Measurements from ENCODE around the gene SHISA4. TPM values are rescaled to one million over a fixed set of nuclear protein-coding genes. Genes with fewer than 3 reads are reported as not detected.
A peak's percentile ranks its signal among the peaks of the same experiment; 100 is the strongest.

The SHISA4 gene
- total and polyA plus RNA-seq, 2 donors from 2014 or later = 10.4 to 37.6 TPM

GRCh38 chr1:201887116-201887866 lies 1.4 kb upstream of the SHISA4 start:
- no peak for TF ChIP-seq CTCF (IDR thresholded peaks at IDR 0.05; ENCODE audit: borderline replicate concordance, extremely low read depth, insufficient read depth)
- no peaks in the 10 kb centered on the region for H3K27me3 ChIP-seq (ENCODE audit: control insufficient read depth, insufficient read depth, low read length)
- intact Hi-C loops (cut with DNase I) = no loop called here
- H3K4me1 ChIP-seq (ENCODE audit: control insufficient read depth in 2 of 3, insufficient read depth in 2 of 3, low read depth in 1 of 3, low read length in 3 of 3) = peaks cover 0 to 13% (median 0%) of the 10 kb centered on the region in 3 donors
- H3K4me3 ChIP-seq (ENCODE audit: low read length in 3 of 3) = no peak overlapping the region
- DNase-seq (peak in 1 of 5 donors; percentile 33), FAIRE-seq (no peak)
- no peak overlapping the region for H3K27ac ChIP-seq (ENCODE audit: low read depth in 2 of 2, low read length in 2 of 2)
- no peaks in the 10 kb centered on the region for H3K36me3 ChIP-seq (ENCODE audit: control insufficient read depth in 2 of 3, insufficient read depth in 3 of 3, low read length in 3 of 3)
- no peaks in the 10 kb centered on the region for H3K9me3 ChIP-seq (ENCODE audit: control insufficient read depth in 2 of 3, insufficient read depth in 1 of 3, low read length in 3 of 3)
- no peak overlapping the region for H3K9ac ChIP-seq (ENCODE audit: low read length in 3 of 3)

GRCh38 chr1:201889090-201889968 lies 631 bp downstream of the SHISA4 start:
- Histone ChIP-seq H3K27me3 (ENCODE audit: control insufficient read depth, insufficient read depth, low read length) (no peaks in the 10 kb centered on the region), H3K9me3 (ENCODE audit: control insufficient read depth in 2 of 3, insufficient read depth in 1 of 3, low read length in 3 of 3) (no peaks in the 10 kb centered on the region), H3K27ac (ENCODE audit: low read depth in 2 of 2, low read length in 2 of 2) (no peak overlapping the region), H3K36me3 (ENCODE audit: control insufficient read depth in 2 of 3, insufficient read depth in 3 of 3, low read length in 3 of 3) (no peaks in the 10 kb centered on the region), H3K4me3 (ENCODE audit: low read length in 3 of 3) (peak overlapping the region; percentile 3 to 71 (median 48)), H3K4me1 (ENCODE audit: control insufficient read depth in 2 of 3, insufficient read depth in 2 of 3, low read depth in 1 of 3, low read length in 3 of 3) (peaks cover 0 to 13% (median 0%) of the 10 kb centered on the region in 3 donors), H3K9ac (ENCODE audit: low read length in 3 of 3) (peak overlapping the region in 2 of 3 donors; percentile 45 to 68)
- no peak for TF ChIP-seq CTCF (IDR thresholded peaks at IDR 0.05; ENCODE audit: borderline replicate concordance, extremely low read depth, insufficient read depth)
- no peak for FAIRE-seq
- intact Hi-C loops (cut with DNase I) = no loop called here
- peak in 2 of 5 donors; percentile 74 to 78 for DNase-seq

- no peak for TF ChIP-seq CTCF (IDR thresholded peaks at IDR 0.05; ENCODE audit: borderline replicate concordance, extremely low read depth, insufficient read depth)
- intact Hi-C loops (cut with DNase I) = loop anchor here (5.0 kb wide), 1 partner anchor 77 kb away; no protein-coding TSS in a partner anchor
- H3K27ac ChIP-seq (ENCODE audit: low read depth in 2 of 2, low read length in 2 of 2) = no peak overlapping the region
- no peak overlapping the region for H3K9ac ChIP-seq (ENCODE audit: low read length in 3 of 3)
- H3K4me3 ChIP-seq (ENCODE audit: low read length in 3 of 3) = no peak overlapping the region
- no peak for DNase-seq
- H3K27me3 ChIP-seq (ENCODE audit: control insufficient read depth, insufficient read depth, low read length) = no peaks in the 10 kb centered on the region
- H3K36me3 ChIP-seq (ENCODE audit: control insufficient read depth in 2 of 3, insufficient read depth in 3 of 3, low read length in 3 of 3) = no peaks in the 10 kb centered on the region
- H3K4me1 ChIP-seq (ENCODE audit: control insufficient read depth in 2 of 3, insufficient read depth in 2 of 3, low read depth in 1 of 3, low read length in 3 of 3) = peaks cover 0 to 14% (median 0%) of the 10 kb centered on the region in 3 donors
- no peaks in the 10 kb centered on the region for H3K9me3 ChIP-seq (ENCODE audit: control insufficient read depth in 2 of 3, insufficient read depth in 1 of 3, low read length in 3 of 3)
- no peak for FAIRE-seq
Measured at GRCh38 chr1:201890223-201890622, 1.5 kb downstream of the SHISA4 start.
